Osteoblast (primary cell): Measurements from ENCODE around the gene NLRP5. TPM values are rescaled to one million over a fixed set of nuclear protein-coding genes. Genes with fewer than 3 reads are reported as not detected.

Experiments
- DNase-seq: peaks from one replicate; pipeline ENCODE4 v3.0.0; 2011; ENCODE audit warnings: low spot score, mixed read lengths; ENCODE audit not compliant: insufficient read length; ENCODE audit errors: missing footprints
- H2AFZ ChIP-seq: 2 replicates; pipeline ENCODE4 v1.6.0; 2011; ENCODE audit warnings: mild to moderate bottlenecking, low read length
- H3K27ac ChIP-seq: 2 replicates; pipeline ENCODE4 v1.5.1; 2011; ENCODE audit warnings: mild to moderate bottlenecking, low read depth, low read length, moderate library complexity
- H3K27me3 ChIP-seq: 2 replicates; pipeline ENCODE4 v1.6.0; 2012; ENCODE audit warnings: mild to moderate bottlenecking, control low read depth, inconsistent platforms, low read length, moderate library complexity; ENCODE audit not compliant: insufficient read depth
- H3K36me3 ChIP-seq: 2 replicates; pipeline ENCODE4 v1.5.1; 2011; ENCODE audit warnings: mild to moderate bottlenecking, low read length, control low read depth, moderate library complexity; ENCODE audit not compliant: insufficient read depth
- H3K4me1 ChIP-seq: 2 replicates; pipeline ENCODE4 v1.5.1; 2011; ENCODE audit warnings: mild to moderate bottlenecking, low read length, control low read depth, moderate library complexity; ENCODE audit not compliant: insufficient read depth
- H3K4me2 ChIP-seq: 2 replicates; pipeline ENCODE4 v1.6.0; 2011; ENCODE audit warnings: mild to moderate bottlenecking, low read length; ENCODE audit not compliant: insufficient read depth
- H3K4me3 ChIP-seq: fragments of 200-600 bp; sonication (generic); 3 replicates; pipeline ENCODE4 v1.5.1; 2012; ENCODE audit warnings: mild to moderate bottlenecking, low read length, inconsistent platforms; ENCODE audit not compliant: insufficient read depth
- H3K79me2 ChIP-seq: 2 replicates; pipeline ENCODE4 v1.6.0; 2012; ENCODE audit warnings: mild to moderate bottlenecking, low read length, control low read depth, inconsistent platforms; ENCODE audit not compliant: insufficient read depth
- H3K9me3 ChIP-seq: 2 replicates; pipeline ENCODE4 v1.5.1; 2011; ENCODE audit warnings: low read depth, low read length, control low read depth
- H4K20me1 ChIP-seq: 2 replicates; pipeline ENCODE4 v1.6.0; 2012; ENCODE audit warnings: mild to moderate bottlenecking, low read length, control low read depth; ENCODE audit not compliant: insufficient read depth
- CTCF ChIP-seq: IDR thresholded peaks from 2 replicates; pipeline ENCODE4 v1.5.1; 2011; ENCODE audit warnings: mild to moderate bottlenecking, low read depth, low read length, moderate library complexity; ENCODE audit errors: extremely low read depth
- total RNA-seq: library from RNA; depleted of rRNA; stranded (reverse); fragments of >200 nt; gene quantifications from 2 replicates; pipeline ENCODE4 v1.2.3, GENCODE V29; 2012

NLRP5 gene
- total RNA-seq, 1 donor: not detected

GRCh38 chr19:55956431-55956830 is 30.1 kb upstream of the NLRP5 start:
- no peak overlapping the region for H3K27ac ChIP-seq
- no peaks in the 10 kb centered on the region for H3K4me1 ChIP-seq
- no peak for DNase-seq
- no peaks in the 10 kb centered on the region for H4K20me1 ChIP-seq
- no peaks in the 10 kb centered on the region for H3K9me3 ChIP-seq
- no peak overlapping the region for H3K4me3 ChIP-seq
- no peak for TF ChIP-seq CTCF
- H3K36me3 ChIP-seq: no peaks in the 10 kb centered on the region
- no peak overlapping the region for H3K4me2 ChIP-seq
- H3K79me2 ChIP-seq: no peaks in the 10 kb centered on the region
- no peak overlapping the region for H2AFZ ChIP-seq
- no peaks in the 10 kb centered on the region for H3K27me3 ChIP-seq

GRCh38 chr19:55958356-55958755 is 28.2 kb upstream of the NLRP5 start:
- Histone ChIP-seq H3K4me2 (no peak overlapping the region), H3K79me2 (no peaks in the 10 kb centered on the region), H3K4me1 (no peaks in the 10 kb centered on the region), H3K9me3 (no peaks in the 10 kb centered on the region), H3K27me3 (no peaks in the 10 kb centered on the region), H3K36me3 (no peaks in the 10 kb centered on the region), H3K4me3 (no peak overlapping the region), H2AFZ (no peak overlapping the region), H4K20me1 (no peaks in the 10 kb centered on the region), H3K27ac (no peak overlapping the region)
- TF ChIP-seq CTCF: no peak
- DNase-seq: no peak

- H3K9me3 ChIP-seq: no peaks in the 10 kb centered on the region
- no peaks in the 10 kb centered on the region for H3K4me1 ChIP-seq
- no peak for DNase-seq
- no peak overlapping the region for H3K4me3 ChIP-seq
- no peaks in the 10 kb centered on the region for H4K20me1 ChIP-seq
- no peaks in the 10 kb centered on the region for H3K79me2 ChIP-seq
- H3K4me2 ChIP-seq: no peak overlapping the region
- no peak overlapping the region for H3K27ac ChIP-seq
- no peaks in the 10 kb centered on the region for H3K27me3 ChIP-seq
- TF ChIP-seq CTCF: no peak
- H2AFZ ChIP-seq: no peak overlapping the region
- H3K36me3 ChIP-seq: no peaks in the 10 kb centered on the region
Measured at GRCh38 chr19:55959996-55960675, 26.4 kb upstream of the NLRP5 start.

- Histone ChIP-seq H3K27ac (no peak overlapping the region), H3K4me1 (no peaks in the 10 kb centered on the region), H3K4me3 (no peak overlapping the region), H3K79me2 (no peaks in the 10 kb centered on the region), H3K9me3 (no peaks in the 10 kb centered on the region), H3K4me2 (no peak overlapping the region), H4K20me1 (no peaks in the 10 kb centered on the region), H3K27me3 (no peaks in the 10 kb centered on the region), H3K36me3 (no peaks in the 10 kb centered on the region), H2AFZ (no peak overlapping the region)
- no peak for TF ChIP-seq CTCF
- DNase-seq: no peak
Measured at GRCh38 chr19:55962186-55962585, 24.4 kb upstream of the NLRP5 start.
